Kidney (tissue), 14 donors: ENCODE measurements around the gene HRC. TPM values are rescaled to one million over a fixed set of nuclear protein-coding genes. Genes with fewer than 3 reads are reported as not detected.

Experiments
- DNase-seq, 5 donors: peaks; one replicate each; pipeline ENCODE4 v3.0.0-alpha.2; 2013 to 2020
- FAIRE-seq: peaks from 2 replicates; lab custom pipeline; 2012; peaks lifted over from hg19 to GRCh38; lab: Jason Lieb, UNC
- H3K27ac ChIP-seq, 2 donors: one replicate each; pipeline ENCODE4 v1.7.0; 2013; ENCODE audit warnings: low read depth in 2 of 2, low read length in 2 of 2, inconsistent platforms in 1 of 2
- H3K27me3 ChIP-seq: one replicate; pipeline ENCODE4 v1.7.1; 2013; ENCODE audit warnings: low read length, inconsistent platforms; ENCODE audit not compliant: control insufficient read depth, insufficient read depth
- H3K36me3 ChIP-seq, 3 donors: one replicate each; pipeline versions ENCODE4 v1.7.0 to v1.7.1; 2013; ENCODE audit warnings: low read length in 3 of 3, control low read depth in 1 of 3, inconsistent platforms in 1 of 3; ENCODE audit not compliant: insufficient read depth in 3 of 3, control insufficient read depth in 2 of 3
- H3K4me1 ChIP-seq, 3 donors: one replicate each; pipeline versions ENCODE4 v1.7.0 to v1.7.1; 2013; ENCODE audit warnings: low read length in 3 of 3, inconsistent platforms in 1 of 3, low read depth in 1 of 3; ENCODE audit not compliant: control insufficient read depth in 2 of 3, insufficient read depth in 2 of 3
- H3K4me3 ChIP-seq, 3 donors: one replicate each; pipeline versions ENCODE4 v1.7.0 to v1.8.1; 2013; ENCODE audit warnings: low read length in 3 of 3, control low read depth in 1 of 3, inconsistent platforms in 1 of 3
- H3K9ac ChIP-seq, 3 donors: one replicate each; pipeline versions ENCODE4 v1.7.0 to v1.7.1; 2013; ENCODE audit warnings: low read length in 3 of 3, control low read depth in 1 of 3, inconsistent platforms in 1 of 3
- H3K9me3 ChIP-seq, 3 donors: one replicate each; pipeline versions ENCODE4 v1.7.0 to v1.7.1; 2013; ENCODE audit warnings: low read length in 3 of 3, control low read depth in 1 of 3, inconsistent platforms in 1 of 3; ENCODE audit not compliant: control insufficient read depth in 2 of 3, insufficient read depth in 1 of 3
- intact Hi-C: fragments of 100-400 bp; cut with DNase I; formaldehyde crosslinking; loops from one replicate; pipeline ENCODE4 v1.11.1; 2022
- polyA plus RNA-seq: library from polyadenylated mRNA; stranded (reverse); fragments of 350-450 nt; fragmentation: Illumina TruSeq; extraction: RNeasy Lipid Tissue Mini Kit (QIAGEN cat#74804); gene quantifications from one replicate; pipeline ENCODE4 v1.2.3, GENCODE V29; 2014; ENCODE audit warnings: low read depth, low replicate concordance; ENCODE audit not compliant: insufficient read depth
- total RNA-seq: library from RNA; stranded (reverse); fragmentation: NEBNext Ultra II Directional; extraction: Animal tissue kit (Norgen Biotek cat#: 25700); gene quantifications from one replicate; pipeline ENCODE4 v1.2.1, GENCODE V29; 2021
- TF ChIP-seq, protein P1 (sequence below): IDR thresholded peaks from 3 replicates; pipeline ENCODE4 v1.5.1; 2012; ENCODE audit warnings: mild to moderate bottlenecking, moderate library complexity, borderline replicate concordance; ENCODE audit not compliant: insufficient read depth; ENCODE audit errors: extremely low read depth
- donor health status: control.
- donor health status: control.
- donor health status: control.
- donor health status: control.
- donor health status: control.
- donor health status: DM: yes; HTN: yes; CAD: no.
- donor health status: Normal renal cell carcinoma (clear cell type).

HRC gene
- total and polyA plus RNA-seq, 2 donors from 2014 or later, result 4.2 to 7.0 TPM

DNA sequence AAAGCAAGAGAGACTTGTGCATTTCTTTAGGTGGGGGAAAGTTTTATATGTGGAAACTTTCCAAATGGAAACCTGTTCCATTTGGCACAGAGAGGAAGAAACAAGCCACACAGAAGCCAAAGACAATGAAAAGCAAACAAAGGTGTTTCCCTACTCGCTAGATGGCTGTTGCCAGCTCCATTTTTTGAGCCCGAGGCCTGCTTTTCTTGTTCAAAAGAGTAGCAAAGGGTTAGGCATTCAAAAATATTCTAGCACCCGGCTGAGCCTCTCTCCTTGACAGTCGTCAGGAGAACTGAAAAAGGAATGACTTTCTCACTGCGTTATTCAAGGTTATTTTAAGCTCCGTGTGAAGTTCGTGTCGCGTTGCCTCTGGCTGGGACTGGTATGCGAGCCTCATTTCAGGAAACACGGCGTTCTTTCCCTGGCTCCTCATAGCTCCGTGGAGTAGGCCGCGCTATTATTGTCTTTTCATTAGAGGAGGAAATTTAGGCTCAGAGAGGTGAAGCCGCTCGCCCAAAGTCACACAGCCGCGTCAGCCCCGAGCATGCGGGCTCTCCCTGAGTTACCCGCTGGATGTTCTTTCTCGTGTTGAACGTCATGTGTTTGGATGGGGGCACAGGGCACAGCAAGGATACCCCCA lies 10.0 kb upstream of the HRC start:
- no peaks in the 10 kb centered on the region for H3K9me3 ChIP-seq
- intact Hi-C loops, result no loop called here
- H3K27me3 ChIP-seq, result no peaks in the 10 kb centered on the region
- TF ChIP-seq, protein P1, sequence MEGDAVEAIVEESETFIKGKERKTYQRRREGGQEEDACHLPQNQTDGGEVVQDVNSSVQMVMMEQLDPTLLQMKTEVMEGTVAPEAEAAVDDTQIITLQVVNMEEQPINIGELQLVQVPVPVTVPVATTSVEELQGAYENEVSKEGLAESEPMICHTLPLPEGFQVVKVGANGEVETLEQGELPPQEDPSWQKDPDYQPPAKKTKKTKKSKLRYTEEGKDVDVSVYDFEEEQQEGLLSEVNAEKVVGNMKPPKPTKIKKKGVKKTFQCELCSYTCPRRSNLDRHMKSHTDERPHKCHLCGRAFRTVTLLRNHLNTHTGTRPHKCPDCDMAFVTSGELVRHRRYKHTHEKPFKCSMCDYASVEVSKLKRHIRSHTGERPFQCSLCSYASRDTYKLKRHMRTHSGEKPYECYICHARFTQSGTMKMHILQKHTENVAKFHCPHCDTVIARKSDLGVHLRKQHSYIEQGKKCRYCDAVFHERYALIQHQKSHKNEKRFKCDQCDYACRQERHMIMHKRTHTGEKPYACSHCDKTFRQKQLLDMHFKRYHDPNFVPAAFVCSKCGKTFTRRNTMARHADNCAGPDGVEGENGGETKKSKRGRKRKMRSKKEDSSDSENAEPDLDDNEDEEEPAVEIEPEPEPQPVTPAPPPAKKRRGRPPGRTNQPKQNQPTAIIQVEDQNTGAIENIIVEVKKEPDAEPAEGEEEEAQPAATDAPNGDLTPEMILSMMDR, result no peak
- H3K9ac ChIP-seq, result peak overlapping the region in 2 of 3 donors; percentile 51 to 65
- DNase-seq (peak in 1 of 5 donors; percentile 16), FAIRE-seq (no peak)
- H3K27ac ChIP-seq, result peak overlapping the region; percentile 54 to 63
- peaks cover 0 to 8% (median 0%) of the 10 kb centered on the region in 3 donors for H3K4me1 ChIP-seq
- H3K36me3 ChIP-seq, result no peaks in the 10 kb centered on the region
- no peak overlapping the region for H3K4me3 ChIP-seq

DNA sequence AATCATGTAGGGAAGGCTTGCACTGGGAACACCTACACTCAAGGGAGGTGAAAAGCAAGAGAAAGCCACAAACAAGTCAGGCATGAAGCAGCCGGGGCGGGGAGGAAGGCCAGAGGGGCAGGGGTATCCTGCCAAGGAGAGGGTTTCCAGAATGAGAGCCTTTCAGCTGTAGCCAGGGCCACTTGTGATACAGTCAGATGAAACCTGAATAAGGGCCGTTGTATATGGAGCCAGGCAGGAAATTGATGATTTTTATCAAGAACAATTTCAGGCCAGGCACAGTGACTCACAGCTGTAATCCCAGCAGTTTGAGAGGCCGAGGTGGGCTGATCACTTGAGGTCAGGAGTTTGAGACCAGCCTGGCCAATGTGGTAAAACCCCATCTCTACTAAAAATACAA lies 6.8 kb upstream of the HRC start:
- H3K4me1 ChIP-seq, result peaks cover 0 to 9% (median 9%) of the 10 kb centered on the region in 3 donors
- H3K36me3 ChIP-seq, result no peaks in the 10 kb centered on the region
- TF ChIP-seq, protein P1, result no peak
- no peaks in the 10 kb centered on the region for H3K27me3 ChIP-seq
- no peak overlapping the region for H3K4me3 ChIP-seq
- intact Hi-C loops, result no loop called here
- H3K27ac ChIP-seq, result no peak overlapping the region
- H3K9ac ChIP-seq, result no peak overlapping the region
- FAIRE-seq (no peak), DNase-seq (peak in 1 of 5 donors; percentile 22)
- H3K9me3 ChIP-seq, result no peaks in the 10 kb centered on the region

DNA sequence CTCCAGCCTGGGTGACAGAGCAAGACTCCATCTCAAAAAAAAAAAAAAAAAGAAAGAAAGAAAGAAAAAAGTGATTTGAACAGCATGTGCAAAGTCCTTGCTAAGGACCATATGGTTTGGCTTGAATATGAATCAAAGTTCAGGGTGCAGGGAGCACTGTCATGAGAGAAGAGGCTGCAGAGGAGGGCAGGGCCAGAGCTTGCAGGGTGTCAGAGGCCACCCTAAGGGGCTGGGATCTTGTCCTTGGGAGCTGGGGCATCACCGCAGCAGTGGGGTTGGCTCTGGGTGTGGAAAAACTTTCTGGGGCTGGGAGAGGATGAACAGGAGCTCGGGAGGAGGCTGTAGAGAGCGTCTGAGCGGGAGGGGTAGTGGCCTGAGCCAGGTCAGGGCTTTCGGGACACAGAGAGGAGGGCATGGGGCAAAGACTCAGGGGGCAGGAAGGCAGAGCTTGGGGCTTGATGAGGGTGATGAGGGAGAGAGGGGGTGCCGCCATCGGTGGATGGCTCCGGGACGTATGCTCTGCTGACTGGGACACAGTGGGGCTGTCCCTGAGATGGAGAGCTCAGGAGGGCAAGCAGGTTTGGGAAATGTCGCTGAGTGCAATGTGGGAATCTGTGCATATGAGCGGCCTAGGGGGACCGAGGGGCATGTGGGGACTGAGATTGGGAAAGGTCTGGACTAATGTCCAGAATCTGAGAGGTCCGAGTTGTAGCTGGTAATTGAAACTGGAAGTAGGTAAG lies 5.4 kb upstream of the HRC start:
- intact Hi-C loops, result no loop called here
- Histone ChIP-seq H3K4me3 (no peak overlapping the region), H3K9me3 (no peaks in the 10 kb centered on the region), H3K4me1 (peaks cover 0 to 9% (median 8%) of the 10 kb centered on the region in 3 donors), H3K27me3 (no peaks in the 10 kb centered on the region), H3K9ac (no peak overlapping the region), H3K36me3 (no peaks in the 10 kb centered on the region), H3K27ac (no peak overlapping the region)
- no peak for FAIRE-seq
- peak in 1 of 5 donors; percentile 32 for DNase-seq
- TF ChIP-seq, protein P1, result no peak
